NCI-H187 treated with DMSO at 0.1 percent for 48 hours (cell line): ENCODE measurements around the gene PLK2.

Experiments used
- DNase-seq: peaks from one replicate; lab custom pipeline; 2025; lab: John Stamatoyannopoulos, UW

Gene PLK2

GRCh38 chr5:58450018-58450417 lies 9.9 kb downstream of the PLK2 start:
- DNase-seq = no peak

GRCh38 chr5:58447226-58447625 lies 12.7 kb downstream of the PLK2 start:
- no peak for DNase-seq

GRCh38 chr5:58446024-58446423 lies 13.9 kb downstream of the PLK2 start:
- DNase-seq = no peak

GRCh38 chr5:58444805-58445204 lies 15.1 kb downstream of the PLK2 start:
- no peak for DNase-seq

GRCh38 chr5:58440901-58441460 lies 18.9 kb downstream of the PLK2 start:
- no peak for DNase-seq

- no peak for DNase-seq
These were observed 20.7 kb downstream of the PLK2 start for GRCh38 chr5:58439094-58439644.

GRCh38 chr5:58437661-58438060 lies 22.2 kb downstream of the PLK2 start:
- no peak for DNase-seq

GRCh38 chr5:58431832-58432231 lies 28.1 kb downstream of the PLK2 start:
- no peak for DNase-seq

- DNase-seq = no peak
These were observed 47.0 kb downstream of the PLK2 start for GRCh38 chr5:58412932-58413331.

GRCh38 chr5:58412081-58412480 lies 47.8 kb downstream of the PLK2 start:
- no peak for DNase-seq

GRCh38 chr5:58411372-58411771 lies 48.5 kb downstream of the PLK2 start:
- no peak for DNase-seq

- DNase-seq = no peak
These were observed 49.4 kb downstream of the PLK2 start for GRCh38 chr5:58410441-58410840.

- no peak for DNase-seq
These were observed 52.7 kb downstream of the PLK2 start for GRCh38 chr5:58407042-58407719.

GRCh38 chr5:58406394-58406793 lies 53.5 kb downstream of the PLK2 start:
- no peak for DNase-seq

GRCh38 chr5:58405175-58405574 lies 54.7 kb downstream of the PLK2 start:
- no peak for DNase-seq

- no peak for DNase-seq
These were observed 55.2 kb downstream of the PLK2 start for GRCh38 chr5:58404734-58405133.
